Astrocyte (in vitro differentiated cells and primary cell): ENCODE results near the gene IPPK. TPM values are rescaled to one million over a fixed set of nuclear protein-coding genes. Genes with fewer than 3 reads are reported as not detected.

ENCODE experiments used
- DNase-seq: peaks from one replicate; pipeline ENCODE4 v3.0.0-alpha.2; 2010; ENCODE audit warnings: low read depth
- FAIRE-seq: peaks from 2 replicates; lab custom pipeline; 2011; peaks lifted over from hg19 to GRCh38; lab: Jason Lieb, UNC
- H2AFZ ChIP-seq: 2 replicates; pipeline ENCODE4 v1.6.0; 2012; ENCODE audit warnings: low read depth, low read length, inconsistent platforms
- H3K27ac ChIP-seq: 2 replicates; pipeline ENCODE4 v1.5.1; 2011; ENCODE audit warnings: low read depth, low read length, inconsistent platforms
- H3K27me3 ChIP-seq: 2 replicates; pipeline ENCODE4 v1.6.0; 2011; ENCODE audit warnings: low read length, inconsistent platforms; ENCODE audit not compliant: insufficient read depth
- H3K36me3 ChIP-seq: 2 replicates; pipeline ENCODE4 v1.5.1; 2011; ENCODE audit warnings: low read length, inconsistent platforms; ENCODE audit not compliant: insufficient read depth
- H3K4me1 ChIP-seq: 2 replicates; pipeline ENCODE4 v1.5.1; 2011; ENCODE audit warnings: low read length, inconsistent platforms; ENCODE audit not compliant: insufficient read depth
- H3K4me2 ChIP-seq: 2 replicates; pipeline ENCODE4 v1.6.0; 2012; ENCODE audit warnings: low read length, inconsistent platforms
- H3K4me3 ChIP-seq: 2 replicates; pipeline ENCODE4 v1.5.1; 2011; ENCODE audit warnings: low read depth, mild to moderate bottlenecking, low read length, inconsistent platforms; ENCODE audit not compliant: insufficient read depth
- H3K79me2 ChIP-seq: 2 replicates; pipeline ENCODE4 v1.6.0; 2012; ENCODE audit warnings: mild to moderate bottlenecking, low read length, inconsistent platforms; ENCODE audit not compliant: insufficient read depth
- H3K9ac ChIP-seq: 2 replicates; pipeline ENCODE4 v1.6.0; 2012; ENCODE audit warnings: mild to moderate bottlenecking, low read length, inconsistent platforms
- H3K9me3 ChIP-seq: 2 replicates; pipeline ENCODE4 v1.5.1; 2012; ENCODE audit warnings: low read depth, mild to moderate bottlenecking, low read length, inconsistent platforms; ENCODE audit not compliant: insufficient read depth
- H4K20me1 ChIP-seq: 2 replicates; pipeline ENCODE4 v1.6.0; 2012; ENCODE audit warnings: low read length, inconsistent platforms; ENCODE audit not compliant: insufficient read depth
- H3K27ac Mint-ChIP-seq: one replicate; pipeline ENCODE4 v1.8.0; 2021; ENCODE audit warnings: mild to moderate bottlenecking, mixed read lengths; ENCODE audit not compliant: unreplicated experiment
- H3K27me3 Mint-ChIP-seq: one replicate; pipeline ENCODE4 v1.8.0; 2021; ENCODE audit warnings: low read depth, mixed read lengths; ENCODE audit not compliant: unreplicated experiment
- H3K36me3 Mint-ChIP-seq: one replicate; pipeline ENCODE4 v1.8.0; 2021; ENCODE audit warnings: low read depth, mixed read lengths; ENCODE audit not compliant: unreplicated experiment
- H3K4me1 Mint-ChIP-seq: one replicate; pipeline ENCODE4 v1.8.0; 2021; ENCODE audit warnings: low read depth, mixed read lengths; ENCODE audit not compliant: unreplicated experiment
- H3K4me3 Mint-ChIP-seq: one replicate; pipeline ENCODE4 v1.8.0; 2021; ENCODE audit warnings: mild to moderate bottlenecking, moderate library complexity, mixed read lengths; ENCODE audit not compliant: unreplicated experiment
- H3K9me3 Mint-ChIP-seq: one replicate; pipeline ENCODE4 v1.8.0; 2021; ENCODE audit warnings: mild to moderate bottlenecking, mixed read lengths; ENCODE audit not compliant: unreplicated experiment
- EZH2 ChIP-seq: IDR thresholded peaks from 2 replicates; pipeline ENCODE4 v1.6.1; 2012; ENCODE audit warnings: mild to moderate bottlenecking, low read length, inconsistent platforms; ENCODE audit not compliant: insufficient read depth
- total RNA-seq: library from RNA; stranded (reverse); gene quantifications from 2 replicates; pipeline ENCODE4 v1.2.1, GENCODE V29; 2021
- TF ChIP-seq, protein P1 (sequence below): IDR thresholded peaks from 2 replicates; pipeline ENCODE4 v1.5.1; 2011; ENCODE audit warnings: low read depth, mild to moderate bottlenecking, inconsistent platforms, low read length, moderate library complexity; ENCODE audit not compliant: insufficient read depth

The IPPK gene
- total RNA-seq, 1 donor from 2014 or later: 14.1 TPM

DNA sequence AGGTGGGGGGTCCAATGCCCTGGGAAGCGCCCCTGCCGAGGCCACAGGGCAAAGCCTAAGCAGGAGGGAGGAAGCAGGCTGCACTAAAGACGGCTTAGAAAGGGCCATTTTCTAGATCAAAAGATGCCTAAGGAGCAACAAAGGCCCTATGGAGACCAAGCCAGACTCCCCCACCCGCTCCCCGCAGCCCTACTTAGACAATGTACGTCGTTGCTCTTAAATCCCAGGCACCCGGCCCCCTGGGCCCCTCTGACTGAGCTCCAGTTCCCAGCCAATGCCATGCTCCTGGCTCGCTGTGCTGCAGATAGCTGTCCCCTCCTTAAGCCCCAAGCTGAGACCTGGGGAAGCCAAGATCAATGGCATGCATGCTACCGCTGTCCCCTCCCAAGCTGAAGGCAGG, 10.3 kb downstream of the IPPK start:
- Histone ChIP-seq H3K4me1 (peaks cover 11% of the 10 kb centered on the region), H3K9ac (no peak overlapping the region), H2AFZ (no peak overlapping the region), H3K36me3 (peaks cover 3% of the 10 kb centered on the region), H4K20me1 (peaks cover 94% of the 10 kb centered on the region), H3K27ac (no peak overlapping the region), H3K27me3 (no peaks in the 10 kb centered on the region), H3K4me2 (no peak overlapping the region), H3K9me3 (no peaks in the 10 kb centered on the region), H3K4me3 (no peak overlapping the region), H3K79me2 (peaks cover 84% of the 10 kb centered on the region)
- TF ChIP-seq, protein P1, sequence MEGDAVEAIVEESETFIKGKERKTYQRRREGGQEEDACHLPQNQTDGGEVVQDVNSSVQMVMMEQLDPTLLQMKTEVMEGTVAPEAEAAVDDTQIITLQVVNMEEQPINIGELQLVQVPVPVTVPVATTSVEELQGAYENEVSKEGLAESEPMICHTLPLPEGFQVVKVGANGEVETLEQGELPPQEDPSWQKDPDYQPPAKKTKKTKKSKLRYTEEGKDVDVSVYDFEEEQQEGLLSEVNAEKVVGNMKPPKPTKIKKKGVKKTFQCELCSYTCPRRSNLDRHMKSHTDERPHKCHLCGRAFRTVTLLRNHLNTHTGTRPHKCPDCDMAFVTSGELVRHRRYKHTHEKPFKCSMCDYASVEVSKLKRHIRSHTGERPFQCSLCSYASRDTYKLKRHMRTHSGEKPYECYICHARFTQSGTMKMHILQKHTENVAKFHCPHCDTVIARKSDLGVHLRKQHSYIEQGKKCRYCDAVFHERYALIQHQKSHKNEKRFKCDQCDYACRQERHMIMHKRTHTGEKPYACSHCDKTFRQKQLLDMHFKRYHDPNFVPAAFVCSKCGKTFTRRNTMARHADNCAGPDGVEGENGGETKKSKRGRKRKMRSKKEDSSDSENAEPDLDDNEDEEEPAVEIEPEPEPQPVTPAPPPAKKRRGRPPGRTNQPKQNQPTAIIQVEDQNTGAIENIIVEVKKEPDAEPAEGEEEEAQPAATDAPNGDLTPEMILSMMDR: no peak
- no peak for TF ChIP-seq EZH2
- Mint-ChIP-seq H3K27ac (no peak overlapping the region), H3K27me3 (no peaks in the 10 kb centered on the region), H3K4me1 (peaks cover 18% of the 10 kb centered on the region), H3K36me3 (peaks cover 17% of the 10 kb centered on the region), H3K9me3 (no peaks in the 10 kb centered on the region), H3K4me3 (no peak overlapping the region)
- FAIRE-seq (no peak), DNase-seq (no peak)

DNA sequence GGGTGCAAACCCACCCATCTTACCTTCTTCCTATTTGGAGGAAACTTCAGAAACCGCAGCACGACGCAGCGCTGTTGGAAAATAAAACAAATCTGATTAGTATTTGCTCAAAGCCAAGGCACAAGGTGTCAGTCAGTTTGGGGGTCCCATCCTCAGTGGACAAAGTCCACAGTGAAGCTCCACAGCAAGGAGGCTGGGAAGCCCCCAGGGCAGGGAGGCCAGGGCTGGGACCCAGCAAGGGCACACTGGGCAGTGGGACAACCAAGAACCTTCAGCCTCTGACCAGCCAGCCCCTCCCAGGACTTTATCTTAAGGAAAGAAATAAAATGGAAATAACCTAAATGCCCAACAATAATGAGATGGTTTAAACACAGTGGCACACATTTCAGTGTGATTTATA, 11.3 kb downstream of the IPPK start:
- Histone ChIP-seq H3K4me3 (no peak overlapping the region), H4K20me1 (peaks cover 92% of the 10 kb centered on the region), H3K9me3 (no peaks in the 10 kb centered on the region), H3K4me2 (no peak overlapping the region), H3K79me2 (peaks cover 77% of the 10 kb centered on the region), H3K27me3 (no peaks in the 10 kb centered on the region), H3K4me1 (peaks cover 12% of the 10 kb centered on the region), H2AFZ (no peak overlapping the region), H3K9ac (no peak overlapping the region), H3K36me3 (peaks cover 3% of the 10 kb centered on the region), H3K27ac (no peak overlapping the region)
- Mint-ChIP-seq H3K36me3 (peaks cover 21% of the 10 kb centered on the region), H3K9me3 (no peaks in the 10 kb centered on the region), H3K4me3 (no peak overlapping the region), H3K27ac (no peak overlapping the region), H3K27me3 (no peaks in the 10 kb centered on the region), H3K4me1 (peaks cover 10% of the 10 kb centered on the region)
- no peak for TF ChIP-seq EZH2
- TF ChIP-seq, protein P1: no peak
- DNase-seq (no peak), FAIRE-seq (no peak)

DNA sequence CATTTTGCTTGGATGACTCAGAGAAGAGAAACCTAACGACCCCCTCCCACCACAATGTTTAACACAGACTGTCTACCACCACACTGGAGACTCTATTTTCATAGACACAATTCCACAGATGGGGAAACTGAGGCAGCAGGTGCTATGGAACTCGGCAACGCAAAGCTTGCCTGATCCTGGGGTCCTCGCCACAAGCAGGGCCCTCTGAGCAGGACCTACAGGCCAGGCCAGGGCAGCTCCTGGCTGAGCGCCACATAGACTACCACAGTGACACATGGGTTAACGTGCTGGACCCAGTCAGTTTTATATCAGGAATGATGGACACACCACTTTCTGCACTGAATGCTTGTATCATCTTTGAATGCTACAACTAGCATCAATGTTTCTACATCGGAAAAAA, 11.8 kb downstream of the IPPK start:
- DNase-seq: no peak
- Mint-ChIP-seq H3K9me3 (no peaks in the 10 kb centered on the region), H3K27ac (no peak overlapping the region)

More for the DNA sequence above, 11.8 kb downstream of the IPPK start:
- Histone ChIP-seq H3K4me2 (no peak overlapping the region), H3K36me3 (peaks cover 3% of the 10 kb centered on the region), H3K79me2 (peaks cover 73% of the 10 kb centered on the region), H3K4me1 (peaks cover 12% of the 10 kb centered on the region), H3K4me3 (no peak overlapping the region), H4K20me1 (peaks cover 89% of the 10 kb centered on the region), H3K9ac (no peak overlapping the region), H3K9me3 (no peaks in the 10 kb centered on the region), H2AFZ (no peak overlapping the region), H3K27ac (no peak overlapping the region), H3K27me3 (no peaks in the 10 kb centered on the region)
- no peaks in the 10 kb centered on the region for H3K27me3 Mint-ChIP-seq
- peaks cover 9% of the 10 kb centered on the region for H3K4me1 Mint-ChIP-seq
- no peak for FAIRE-seq
- H3K36me3 Mint-ChIP-seq: peaks cover 25% of the 10 kb centered on the region
- TF ChIP-seq, protein P1: no peak
- no peak for TF ChIP-seq EZH2
- H3K4me3 Mint-ChIP-seq: no peak overlapping the region
